ENCODE results near the gene DDX10. TPM values are rescaled to one million over a fixed set of nuclear protein-coding genes. Genes with fewer than 3 reads are reported as not detected.
A peak's percentile ranks its signal among the peaks of the same experiment; 100 is the strongest.

The DDX10 gene
- total and polyA plus RNA-seq, 9 donors = 19.7 to 33.1 (median 24.2) TPM

- no peak for DNase-seq
- Histone ChIP-seq H3K27me3 (ENCODE audit: control insufficient read depth, insufficient read depth, low read length) (no peaks in the 10 kb centered on the region), H3K27ac (ENCODE audit: low read length) (no peak overlapping the region), H3K9me3 (replicated peaks; ENCODE audit: control insufficient read depth, low read depth, low read length) (no peaks in the 10 kb centered on the region), H3K36me3 (ENCODE audit: control insufficient read depth, insufficient read depth, low read length) (no peaks in the 10 kb centered on the region), H3K4me1 (ENCODE audit: control insufficient read depth, insufficient read depth, low read length) (no peaks in the 10 kb centered on the region), H3K4me3 (ENCODE audit: low read length) (no peak overlapping the region)
- no CpG with 5 or more reads among the region's 5 CpGs for WGBS (ENCODE audit: insufficient coverage)
Measured at GRCh38 chr11:108960501-108960900, 295.6 kb downstream of the DDX10 start.

- no peak for DNase-seq
- Histone ChIP-seq H3K4me3 (ENCODE audit: low read length) (no peak overlapping the region), H3K9me3 (replicated peaks; ENCODE audit: control insufficient read depth, low read depth, low read length) (no peaks in the 10 kb centered on the region), H3K27me3 (ENCODE audit: control insufficient read depth, insufficient read depth, low read length) (no peaks in the 10 kb centered on the region), H3K4me1 (ENCODE audit: control insufficient read depth, insufficient read depth, low read length) (no peaks in the 10 kb centered on the region), H3K36me3 (ENCODE audit: control insufficient read depth, insufficient read depth, low read length) (no peaks in the 10 kb centered on the region), H3K27ac (ENCODE audit: low read length) (no peak overlapping the region)
- WGBS (ENCODE audit: insufficient coverage) = 43% methylated on average over 2 of the region's 4 CpGs
Measured at GRCh38 chr11:108961095-108961494, 296.2 kb downstream of the DDX10 start.

GRCh38 chr11:108963118-108963517 is 298.2 kb downstream of the DDX10 start:
- 100% methylated on average over 1 of the region's 4 CpGs for WGBS (ENCODE audit: insufficient coverage)
- no peak overlapping the region for H3K27ac ChIP-seq (ENCODE audit: low read length)
- no peak for DNase-seq
- H3K36me3 ChIP-seq (ENCODE audit: control insufficient read depth, insufficient read depth, low read length) = no peaks in the 10 kb centered on the region
- no peaks in the 10 kb centered on the region for H3K9me3 ChIP-seq (replicated peaks; ENCODE audit: control insufficient read depth, low read depth, low read length)
- peaks cover 7% of the 10 kb centered on the region for H3K4me1 ChIP-seq (ENCODE audit: control insufficient read depth, insufficient read depth, low read length)
- H3K27me3 ChIP-seq (ENCODE audit: control insufficient read depth, insufficient read depth, low read length) = no peaks in the 10 kb centered on the region
- no peak overlapping the region for H3K4me3 ChIP-seq (ENCODE audit: low read length)

- Histone ChIP-seq H3K4me3 (ENCODE audit: low read length) (no peak overlapping the region), H3K27ac (ENCODE audit: low read length) (no peak overlapping the region), H3K27me3 (ENCODE audit: control insufficient read depth, insufficient read depth, low read length) (no peaks in the 10 kb centered on the region), H3K4me1 (ENCODE audit: control insufficient read depth, insufficient read depth, low read length) (peaks cover 7% of the 10 kb centered on the region), H3K9me3 (replicated peaks; ENCODE audit: control insufficient read depth, low read depth, low read length) (no peaks in the 10 kb centered on the region), H3K36me3 (ENCODE audit: control insufficient read depth, insufficient read depth, low read length) (no peaks in the 10 kb centered on the region)
- 94% methylated on average over 3 of the region's 10 CpGs for WGBS (ENCODE audit: insufficient coverage)
- DNase-seq = no peak
Measured at GRCh38 chr11:108965306-108966001, 300.6 kb downstream of the DDX10 start.

GRCh38 chr11:108966206-108966605 is 301.3 kb downstream of the DDX10 start:
- no peak overlapping the region for H3K4me3 ChIP-seq (ENCODE audit: low read length)
- H3K27me3 ChIP-seq (ENCODE audit: control insufficient read depth, insufficient read depth, low read length) = no peaks in the 10 kb centered on the region
- 89% methylated on average over 3 of the region's 4 CpGs for WGBS (ENCODE audit: insufficient coverage)
- H3K9me3 ChIP-seq (replicated peaks; ENCODE audit: control insufficient read depth, low read depth, low read length) = no peaks in the 10 kb centered on the region
- no peaks in the 10 kb centered on the region for H3K36me3 ChIP-seq (ENCODE audit: control insufficient read depth, insufficient read depth, low read length)
- DNase-seq = no peak
- H3K4me1 ChIP-seq (ENCODE audit: control insufficient read depth, insufficient read depth, low read length) = peaks cover 7% of the 10 kb centered on the region
- no peak overlapping the region for H3K27ac ChIP-seq (ENCODE audit: low read length)

GRCh38 chr11:108966978-108967377 is 302.1 kb downstream of the DDX10 start:
- Histone ChIP-seq H3K27me3 (ENCODE audit: control insufficient read depth, insufficient read depth, low read length) (no peaks in the 10 kb centered on the region), H3K27ac (ENCODE audit: low read length) (no peak overlapping the region), H3K4me1 (ENCODE audit: control insufficient read depth, insufficient read depth, low read length) (peaks cover 7% of the 10 kb centered on the region), H3K9me3 (replicated peaks; ENCODE audit: control insufficient read depth, low read depth, low read length) (no peaks in the 10 kb centered on the region), H3K4me3 (ENCODE audit: low read length) (no peak overlapping the region), H3K36me3 (ENCODE audit: control insufficient read depth, insufficient read depth, low read length) (no peaks in the 10 kb centered on the region)
- WGBS (ENCODE audit: insufficient coverage) = 30% methylated on average over 2 of the region's 3 CpGs
- no peak for DNase-seq

- Histone ChIP-seq H3K27ac (ENCODE audit: low read length) (peak overlapping the region; percentile 52), H3K27me3 (ENCODE audit: control insufficient read depth, insufficient read depth, low read length) (no peaks in the 10 kb centered on the region), H3K9me3 (replicated peaks; ENCODE audit: control insufficient read depth, low read depth, low read length) (no peaks in the 10 kb centered on the region), H3K4me1 (ENCODE audit: control insufficient read depth, insufficient read depth, low read length) (peaks cover 7% of the 10 kb centered on the region), H3K36me3 (ENCODE audit: control insufficient read depth, insufficient read depth, low read length) (no peaks in the 10 kb centered on the region), H3K4me3 (ENCODE audit: low read length) (no peak overlapping the region)
- peak; percentile 91 for DNase-seq
- 31% methylated on average over 6 of the region's 7 CpGs for WGBS (ENCODE audit: insufficient coverage)
Measured at GRCh38 chr11:108967571-108967970, 302.7 kb downstream of the DDX10 start.

GRCh38 chr11:108970221-108970991 is 305.5 kb downstream of the DDX10 start:
- Histone ChIP-seq H3K27me3 (ENCODE audit: control insufficient read depth, insufficient read depth, low read length) (no peaks in the 10 kb centered on the region), H3K27ac (ENCODE audit: low read length) (no peak overlapping the region), H3K36me3 (ENCODE audit: control insufficient read depth, insufficient read depth, low read length) (no peaks in the 10 kb centered on the region), H3K4me1 (ENCODE audit: control insufficient read depth, insufficient read depth, low read length) (peaks cover 7% of the 10 kb centered on the region), H3K9me3 (replicated peaks; ENCODE audit: control insufficient read depth, low read depth, low read length) (no peaks in the 10 kb centered on the region), H3K4me3 (ENCODE audit: low read length) (no peak overlapping the region)
- DNase-seq = no peak
- WGBS (ENCODE audit: insufficient coverage) = 92% methylated on average over 2 of the region's 6 CpGs

GRCh38 chr11:108973402-108974162 is 308.7 kb downstream of the DDX10 start:
- no peaks in the 10 kb centered on the region for H3K9me3 ChIP-seq (replicated peaks; ENCODE audit: control insufficient read depth, low read depth, low read length)
- no peaks in the 10 kb centered on the region for H3K27me3 ChIP-seq (ENCODE audit: control insufficient read depth, insufficient read depth, low read length)
- H3K36me3 ChIP-seq (ENCODE audit: control insufficient read depth, insufficient read depth, low read length) = no peaks in the 10 kb centered on the region
- H3K4me3 ChIP-seq (ENCODE audit: low read length) = no peak overlapping the region
- no peak for DNase-seq
- H3K4me1 ChIP-seq (ENCODE audit: control insufficient read depth, insufficient read depth, low read length) = no peaks in the 10 kb centered on the region
- whole genome bisulfite sequencing (ENCODE audit: insufficient coverage) = 70% methylated on average over 7 of the region's 12 CpGs
- no peak overlapping the region for H3K27ac ChIP-seq (ENCODE audit: low read length)

GRCh38 chr11:108975026-108975425 is 310.2 kb downstream of the DDX10 start:
- no CpG with 5 or more reads among the region's 2 CpGs for WGBS (ENCODE audit: insufficient coverage)
- Histone ChIP-seq H3K27ac (ENCODE audit: low read length) (no peak overlapping the region), H3K36me3 (ENCODE audit: control insufficient read depth, insufficient read depth, low read length) (no peaks in the 10 kb centered on the region), H3K4me3 (ENCODE audit: low read length) (no peak overlapping the region), H3K4me1 (ENCODE audit: control insufficient read depth, insufficient read depth, low read length) (no peaks in the 10 kb centered on the region), H3K27me3 (ENCODE audit: control insufficient read depth, insufficient read depth, low read length) (no peaks in the 10 kb centered on the region), H3K9me3 (replicated peaks; ENCODE audit: control insufficient read depth, low read depth, low read length) (no peaks in the 10 kb centered on the region)
- DNase-seq = no peak
